Ishikawa (cell line): ENCODE results near the gene ZSCAN20.

ENCODE experiments used
- CEBPB ChIP-seq: IDR thresholded peaks from 2 replicates; pipeline ENCODE4 v1.6.1; 2012
- CREB1 ChIP-seq: IDR thresholded peaks from 2 replicates; pipeline ENCODE4 v1.6.1; 2012; ENCODE audit warnings: low read depth
- EGR1 ChIP-seq: IDR thresholded peaks from 2 replicates; pipeline ENCODE4 v1.6.1; 2012
- EP300 ChIP-seq: IDR thresholded peaks from 2 replicates; pipeline ENCODE4 v1.6.1; 2012; ENCODE audit warnings: borderline replicate concordance
- FOXM1 ChIP-seq: IDR thresholded peaks from 2 replicates; pipeline ENCODE4 v1.6.1; 2012; ENCODE audit warnings: low read depth, borderline replicate concordance
- NFIC ChIP-seq: IDR thresholded peaks from 2 replicates; pipeline ENCODE4 v1.6.1; 2012
- RAD21 ChIP-seq: IDR thresholded peaks from 2 replicates; pipeline ENCODE4 v1.6.1; 2012; ENCODE audit warnings: low read depth
- TAF1 ChIP-seq: IDR thresholded peaks from 2 replicates; pipeline ENCODE4 v1.6.1; 2012; ENCODE audit warnings: low read depth, mild to moderate bottlenecking
- TCF12 ChIP-seq: IDR thresholded peaks from 2 replicates; pipeline ENCODE4 v1.6.1; 2012; ENCODE audit warnings: low read depth
- TEAD4 ChIP-seq: IDR thresholded peaks from 2 replicates; pipeline ENCODE4 v1.6.1; 2012
- YY1 ChIP-seq: IDR thresholded peaks from 2 replicates; pipeline ENCODE4 v1.6.1; 2012; ENCODE audit warnings: low read depth
- ZBTB7A ChIP-seq: IDR thresholded peaks from 2 replicates; pipeline ENCODE4 v1.6.1; 2012; ENCODE audit warnings: low read depth
- TF ChIP-seq, protein P1 (sequence below): IDR thresholded peaks from 2 replicates; pipeline ENCODE4 v1.6.1; 2012
- TF ChIP-seq, protein P2 (sequence below): IDR thresholded peaks from 2 replicates; pipeline ENCODE4 v1.6.1; 2012; ENCODE audit warnings: low read depth, mild to moderate bottlenecking
- TF ChIP-seq, protein P3 (sequence below): IDR thresholded peaks from 2 replicates; pipeline ENCODE4 v1.6.1; 2012

The ZSCAN20 gene

DNA sequence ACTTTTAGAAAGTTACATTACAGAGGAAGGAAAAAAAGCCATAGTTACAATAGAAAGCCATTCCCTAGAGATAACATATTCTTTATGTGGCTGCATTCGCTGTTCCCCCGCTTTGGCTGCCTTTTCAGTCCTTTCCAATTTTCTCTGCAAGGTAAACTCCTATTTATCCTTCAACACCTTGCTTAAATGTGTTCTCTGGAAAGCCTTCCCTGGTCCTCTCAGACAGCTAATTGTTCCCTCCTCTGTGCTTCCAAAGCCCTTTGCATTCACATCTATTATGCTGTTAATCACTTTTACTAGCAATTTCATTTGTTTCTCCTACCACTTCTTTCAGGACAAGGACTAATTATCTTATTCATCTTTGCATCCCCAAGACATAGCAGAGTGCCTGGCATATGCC lies 43.1 kb upstream of the ZSCAN20 start:
- TF ChIP-seq NFIC, result no peak
- no peak for TF ChIP-seq FOXM1
- TF ChIP-seq YY1, result no peak
- no peak for TF ChIP-seq EGR1
- TF ChIP-seq, protein P1, sequence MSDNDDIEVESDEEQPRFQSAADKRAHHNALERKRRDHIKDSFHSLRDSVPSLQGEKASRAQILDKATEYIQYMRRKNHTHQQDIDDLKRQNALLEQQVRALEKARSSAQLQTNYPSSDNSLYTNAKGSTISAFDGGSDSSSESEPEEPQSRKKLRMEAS, result no peak
- no peak for TF ChIP-seq RAD21
- TF ChIP-seq TAF1, result no peak
- no peak for TF ChIP-seq EP300
- TF ChIP-seq CREB1, result no peak
- no peak for TF ChIP-seq TEAD4
- TF ChIP-seq ZBTB7A, result no peak
- TF ChIP-seq CEBPB, result no peak
- TF ChIP-seq, protein P2, sequence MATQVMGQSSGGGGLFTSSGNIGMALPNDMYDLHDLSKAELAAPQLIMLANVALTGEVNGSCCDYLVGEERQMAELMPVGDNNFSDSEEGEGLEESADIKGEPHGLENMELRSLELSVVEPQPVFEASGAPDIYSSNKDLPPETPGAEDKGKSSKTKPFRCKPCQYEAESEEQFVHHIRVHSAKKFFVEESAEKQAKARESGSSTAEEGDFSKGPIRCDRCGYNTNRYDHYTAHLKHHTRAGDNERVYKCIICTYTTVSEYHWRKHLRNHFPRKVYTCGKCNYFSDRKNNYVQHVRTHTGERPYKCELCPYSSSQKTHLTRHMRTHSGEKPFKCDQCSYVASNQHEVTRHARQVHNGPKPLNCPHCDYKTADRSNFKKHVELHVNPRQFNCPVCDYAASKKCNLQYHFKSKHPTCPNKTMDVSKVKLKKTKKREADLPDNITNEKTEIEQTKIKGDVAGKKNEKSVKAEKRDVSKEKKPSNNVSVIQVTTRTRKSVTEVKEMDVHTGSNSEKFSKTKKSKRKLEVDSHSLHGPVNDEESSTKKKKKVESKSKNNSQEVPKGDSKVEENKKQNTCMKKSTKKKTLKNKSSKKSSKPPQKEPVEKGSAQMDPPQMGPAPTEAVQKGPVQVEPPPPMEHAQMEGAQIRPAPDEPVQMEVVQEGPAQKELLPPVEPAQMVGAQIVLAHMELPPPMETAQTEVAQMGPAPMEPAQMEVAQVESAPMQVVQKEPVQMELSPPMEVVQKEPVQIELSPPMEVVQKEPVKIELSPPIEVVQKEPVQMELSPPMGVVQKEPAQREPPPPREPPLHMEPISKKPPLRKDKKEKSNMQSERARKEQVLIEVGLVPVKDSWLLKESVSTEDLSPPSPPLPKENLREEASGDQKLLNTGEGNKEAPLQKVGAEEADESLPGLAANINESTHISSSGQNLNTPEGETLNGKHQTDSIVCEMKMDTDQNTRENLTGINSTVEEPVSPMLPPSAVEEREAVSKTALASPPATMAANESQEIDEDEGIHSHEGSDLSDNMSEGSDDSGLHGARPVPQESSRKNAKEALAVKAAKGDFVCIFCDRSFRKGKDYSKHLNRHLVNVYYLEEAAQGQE, result no peak
- TF ChIP-seq, protein P3, sequence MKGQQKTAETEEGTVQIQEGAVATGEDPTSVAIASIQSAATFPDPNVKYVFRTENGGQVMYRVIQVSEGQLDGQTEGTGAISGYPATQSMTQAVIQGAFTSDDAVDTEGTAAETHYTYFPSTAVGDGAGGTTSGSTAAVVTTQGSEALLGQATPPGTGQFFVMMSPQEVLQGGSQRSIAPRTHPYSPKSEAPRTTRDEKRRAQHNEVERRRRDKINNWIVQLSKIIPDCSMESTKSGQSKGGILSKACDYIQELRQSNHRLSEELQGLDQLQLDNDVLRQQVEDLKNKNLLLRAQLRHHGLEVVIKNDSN, result no peak
- TF ChIP-seq TCF12, result no peak

DNA sequence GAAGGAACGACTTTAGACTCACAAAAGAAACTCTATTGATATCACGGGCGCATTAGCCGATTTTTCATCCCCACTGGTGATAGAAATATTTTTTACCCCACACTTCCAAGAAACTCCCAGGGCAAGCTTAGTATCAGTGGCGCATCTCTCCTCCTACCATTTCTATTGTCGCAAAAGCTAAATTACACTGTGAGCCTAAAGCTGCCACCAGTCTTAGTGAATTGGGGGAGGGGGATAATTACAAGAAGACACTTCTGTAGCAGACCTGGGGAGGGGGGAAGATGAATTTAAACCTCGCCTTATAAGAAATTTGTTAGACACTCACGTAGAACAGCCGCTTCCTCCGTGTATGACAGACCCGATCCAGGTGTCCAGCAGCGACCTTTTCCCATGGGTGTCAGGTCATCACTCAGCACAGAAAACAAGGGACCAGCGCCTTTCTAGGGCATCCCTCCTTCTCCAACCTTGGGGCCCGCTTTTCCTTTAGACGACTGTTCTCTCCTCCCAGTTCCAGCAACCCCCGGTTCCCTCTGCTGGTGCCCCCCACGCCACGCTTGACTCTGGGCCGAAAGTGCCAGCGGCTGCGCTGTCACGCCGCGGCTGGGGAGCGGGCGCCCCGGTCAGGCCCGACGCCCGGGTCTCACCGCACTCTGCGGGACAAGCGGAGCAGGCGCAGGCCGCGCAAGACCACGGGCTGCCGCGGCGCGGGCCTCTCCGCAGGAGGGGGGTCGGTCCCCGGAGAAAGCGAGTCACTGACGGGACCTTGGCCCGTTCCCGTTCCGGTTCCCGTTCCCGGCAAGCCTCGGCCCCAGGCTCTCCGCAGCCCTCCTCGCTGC lies 42.4 kb upstream of the ZSCAN20 start:
- TF ChIP-seq CEBPB (no peak), TCF12 (no peak), FOXM1 (no peak), EGR1 (no peak), ZBTB7A (no peak), YY1 (no peak), TEAD4 (no peak), EP300 (no peak), TAF1 (no peak), RAD21 (no peak), CREB1 (no peak), NFIC (no peak)
- TF ChIP-seq, protein P1, result no peak
- TF ChIP-seq, protein P3, result no peak
- TF ChIP-seq, protein P2, result no peak

DNA sequence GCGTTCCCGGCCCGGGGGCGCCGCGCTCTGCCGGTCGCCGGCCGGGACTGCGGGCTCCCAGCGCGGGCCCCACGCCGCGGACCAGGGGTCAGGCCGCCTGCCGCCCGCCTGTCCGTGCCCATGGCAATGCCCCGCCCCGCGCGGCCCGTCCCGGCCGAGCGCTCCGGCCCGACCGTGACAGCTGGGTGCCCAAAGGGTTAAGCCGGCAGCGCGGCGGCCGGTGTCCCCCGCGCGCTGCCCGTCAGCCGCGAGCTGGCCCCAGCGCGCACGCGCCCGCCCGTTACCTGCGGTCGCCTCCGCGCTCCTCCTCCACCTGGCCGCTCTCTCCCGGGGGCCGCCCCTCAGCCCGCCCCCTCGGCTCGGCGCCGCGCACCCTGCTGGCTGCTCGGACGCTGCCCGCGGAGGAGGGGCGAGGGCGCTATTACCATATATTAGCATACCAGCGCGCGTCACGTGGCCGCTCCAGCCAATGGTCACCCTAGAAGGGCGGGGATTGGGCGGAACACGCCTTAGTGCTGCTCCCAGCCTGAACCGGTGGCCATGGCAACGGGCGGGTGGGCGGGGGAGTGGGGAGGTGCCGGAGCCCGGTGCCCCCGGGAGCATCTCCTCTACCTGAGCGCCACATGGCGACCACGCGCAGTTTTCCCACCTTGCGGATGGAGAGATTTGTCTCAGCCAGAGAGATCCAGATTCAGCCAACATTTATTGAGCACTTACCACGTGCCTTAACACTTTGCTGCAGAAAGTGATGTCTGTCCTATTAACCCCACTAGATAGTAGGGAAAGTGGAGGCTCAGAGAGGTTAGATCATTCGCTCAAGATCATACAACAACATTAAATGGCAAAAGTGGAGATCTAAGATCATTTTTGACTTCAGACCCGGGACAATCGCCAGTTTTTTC lies 41.5 kb upstream of the ZSCAN20 start, which contains the start of gene PHC2:
PHC2 (minus strand) TSS at position 404 of the 902 bp plus-strand sequence. CDS start 55,556 bp downstream, outside the sequence.
- TF ChIP-seq RAD21 (peak; percentile 30; the same call in 1 of the 2 replicates), ZBTB7A (no peak), NFIC (no peak), TEAD4 (peak; percentile 22; the same call in 1 of the 2 replicates), YY1 (no peak)
- TF ChIP-seq, protein P2, result no peak
- TF ChIP-seq, protein P1, result peak; percentile 82; the same call in 1 of the 2 replicates
- TF ChIP-seq, protein P3, result peak; percentile 97
